ENCODE results near the gene TCP11L1. TPM values are rescaled to one million over a fixed set of nuclear protein-coding genes. Genes with fewer than 3 reads are reported as not detected.

Gene TCP11L1
- total RNA-seq, 4 donors from 2014 or later = 39.6 to 66.0 (median 58.3) TPM

DNA sequence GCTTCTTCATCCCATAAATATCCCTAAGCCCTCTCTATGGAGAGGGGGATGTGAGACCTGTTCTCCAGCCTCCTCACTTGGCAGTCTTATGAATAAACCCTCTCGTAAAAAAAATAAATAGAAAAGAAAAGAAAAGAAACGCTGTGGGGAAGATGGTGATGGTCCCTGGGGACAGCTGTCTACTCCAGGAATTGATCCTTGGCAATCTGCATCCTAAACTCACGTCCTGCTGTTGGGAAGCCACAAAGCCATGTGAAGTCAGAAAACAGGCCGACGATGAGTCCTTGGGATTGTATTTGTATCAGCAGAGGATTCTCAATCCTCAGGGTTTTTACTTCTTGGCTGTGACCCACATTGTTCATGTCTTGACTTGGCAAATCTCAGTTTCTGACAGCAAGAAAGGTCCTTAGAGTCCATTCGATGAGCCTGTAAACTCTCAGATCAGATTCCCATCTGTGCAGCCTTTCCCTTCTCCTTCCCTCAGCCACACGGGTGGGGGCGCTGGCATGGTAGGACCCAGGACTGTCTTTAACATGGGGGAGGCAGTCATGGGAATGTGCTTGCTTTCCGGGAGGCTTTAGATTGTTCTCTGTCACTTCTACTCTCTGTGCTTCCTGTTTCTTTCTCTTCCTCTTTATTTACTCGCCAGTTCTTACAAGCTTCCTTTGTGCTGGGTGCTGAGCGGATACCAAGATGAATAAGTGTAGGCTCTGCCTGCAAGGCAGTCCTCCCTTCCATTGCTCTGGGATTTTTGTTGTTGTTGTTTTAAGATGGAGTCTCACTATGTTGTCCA is 24.9 kb downstream of the TCP11L1 start:
- Histone ChIP-seq H3K27ac (replicated peaks in 1 of 4) (peak overlapping the region in 3 of 4 donors; percentile 38 to 45 (median 40)), H3K4me1 (peaks cover 0 to 41% (median 36%) of the 10 kb centered on the region in 4 donors), H3K36me3 (peaks cover 44 to 87% (median 79%) of the 10 kb centered on the region in 4 donors), H3K27me3 (no peaks in the 10 kb centered on the region), H3K9me3 (no peaks in the 10 kb centered on the region), H3K4me3 (no peak overlapping the region)
- no peak for TF ChIP-seq POLR2AphosphoS5 (IDR thresholded peaks at IDR 0.05)
- no peak for TF ChIP-seq CTCF (IDR thresholded peaks at IDR 0.05)
- no peak for TF ChIP-seq EP300 (IDR thresholded peaks at IDR 0.05)
- TF ChIP-seq POLR2A (IDR thresholded peaks at IDR 0.05; ENCODE audit: low read depth) = no peak
- WGBS = 38% methylated on average over 11 of the region's 11 CpGs
- DNase-seq (ENCODE audit: extremely low spot score) = no peak
- intact Hi-C loops (cut with DNase I) = loop anchor here (2.0 kb wide), 1 partner anchor 103 kb away; no protein-coding TSS in a partner anchor

- H3K36me3 ChIP-seq = peaks cover 44 to 87% (median 79%) of the 10 kb centered on the region in 4 donors
- H3K4me1 ChIP-seq = peaks cover 0 to 41% (median 36%) of the 10 kb centered on the region in 4 donors
- 89% methylated on average over 5 of the region's 5 CpGs for WGBS
- DNase-seq (ENCODE audit: extremely low spot score) = no peak
- peak overlapping the region in 1 of 4 donors; percentile 45 for H3K27ac ChIP-seq (replicated peaks in 1 of 4)
- TF ChIP-seq POLR2AphosphoS5 (IDR thresholded peaks at IDR 0.05) = no peak
- TF ChIP-seq EP300 (IDR thresholded peaks at IDR 0.05) = no peak
- no peak for TF ChIP-seq POLR2A (IDR thresholded peaks at IDR 0.05; ENCODE audit: low read depth)
- TF ChIP-seq CTCF (IDR thresholded peaks at IDR 0.05) = no peak
- H3K9me3 ChIP-seq = no peaks in the 10 kb centered on the region
- intact Hi-C loops (cut with DNase I) = loop anchor here (2.0 kb wide), 1 partner anchor 104 kb away; no protein-coding TSS in a partner anchor
- H3K27me3 ChIP-seq = no peaks in the 10 kb centered on the region
- no peak overlapping the region for H3K4me3 ChIP-seq
These were observed 25.5 kb downstream of the TCP11L1 start for GRCh38 chr11:33064866-33065265.

DNA sequence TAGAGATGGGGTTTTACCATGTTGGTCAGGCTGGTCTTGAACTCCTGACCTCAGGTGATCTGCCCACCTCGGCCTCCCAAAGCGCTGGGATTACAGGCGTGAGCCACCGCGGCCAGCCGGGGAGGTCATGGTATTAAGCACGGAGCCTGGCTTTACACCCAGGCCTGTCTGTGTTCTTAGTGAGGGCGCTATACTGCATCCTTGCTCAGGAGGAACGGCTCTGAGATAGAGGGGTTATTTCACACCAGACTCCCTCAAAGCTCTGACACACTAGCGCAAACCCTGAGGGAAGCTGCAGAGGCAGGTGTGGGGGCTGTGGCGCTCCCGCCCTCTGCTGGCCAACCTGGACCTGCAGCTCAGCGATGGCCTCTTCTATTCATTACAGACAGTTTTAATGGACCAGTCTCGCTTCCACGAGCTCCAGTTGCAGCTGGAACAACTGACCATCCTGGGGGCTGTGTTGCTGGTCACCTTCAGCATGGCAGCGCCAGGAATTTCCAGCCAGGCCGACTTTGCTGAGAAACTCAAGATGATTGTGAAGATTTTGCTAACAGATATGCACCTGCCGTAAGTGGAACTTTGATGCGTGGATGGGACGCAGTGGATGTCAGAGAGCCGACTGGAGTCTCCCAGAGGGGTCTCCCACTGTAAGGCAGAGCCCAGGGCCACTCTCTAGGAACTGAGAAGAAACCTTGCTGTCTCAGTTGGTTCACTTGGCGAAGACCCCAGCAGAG is 26.2 kb downstream of the TCP11L1 start:
- no peaks in the 10 kb centered on the region for H3K9me3 ChIP-seq
- H3K27me3 ChIP-seq = no peaks in the 10 kb centered on the region
- 62% methylated on average over 22 of the region's 22 CpGs for WGBS
- H3K4me3 ChIP-seq = no peak overlapping the region
- no peak for DNase-seq (ENCODE audit: extremely low spot score)
- no peak overlapping the region for H3K27ac ChIP-seq (replicated peaks in 1 of 4)
- H3K36me3 ChIP-seq = peaks cover 51 to 87% (median 79%) of the 10 kb centered on the region in 4 donors
- TF ChIP-seq POLR2A (IDR thresholded peaks at IDR 0.05; ENCODE audit: low read depth) (no peak), CTCF (IDR thresholded peaks at IDR 0.05) (peak; percentile 78 to 91 (median 81))
- H3K4me1 ChIP-seq = peaks cover 0 to 41% (median 36%) of the 10 kb centered on the region in 4 donors
- intact Hi-C loops (cut with DNase I) = loop anchor here (2.0 kb wide), 1 partner anchor 105 kb away; no protein-coding TSS in a partner anchor

DNA sequence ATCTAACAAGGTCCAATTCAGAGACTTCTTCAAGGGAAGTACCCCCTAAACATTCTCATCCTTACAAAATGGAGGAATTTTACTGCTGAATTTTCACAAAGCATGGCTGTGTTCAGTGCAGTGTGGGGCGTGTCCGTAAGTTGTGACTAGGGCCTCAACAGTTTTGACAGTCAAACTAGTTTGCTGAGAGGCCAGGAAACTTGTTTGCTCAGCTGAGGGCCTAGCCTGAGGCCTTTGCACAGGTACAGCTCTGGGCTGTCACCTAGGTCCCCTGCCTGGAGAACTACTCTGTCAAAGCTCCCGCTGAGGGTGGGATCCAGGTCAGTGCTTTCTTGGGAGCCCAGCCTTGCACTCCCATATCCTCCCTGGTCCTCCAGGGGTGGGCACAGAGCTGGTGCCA is 27.9 kb downstream of the TCP11L1 start:
- TF ChIP-seq CTCF (IDR thresholded peaks at IDR 0.05) = no peak
- TF ChIP-seq POLR2A (IDR thresholded peaks at IDR 0.05; ENCODE audit: low read depth) = no peak
- TF ChIP-seq POLR2AphosphoS5 (IDR thresholded peaks at IDR 0.05) = no peak
- TF ChIP-seq EP300 (IDR thresholded peaks at IDR 0.05) = no peak
- Histone ChIP-seq H3K4me3 (no peak overlapping the region), H3K27me3 (no peaks in the 10 kb centered on the region), H3K4me1 (peaks cover 0 to 29% (median 25%) of the 10 kb centered on the region in 4 donors), H3K36me3 (peaks cover 54 to 87% (median 79%) of the 10 kb centered on the region in 4 donors), H3K9me3 (no peaks in the 10 kb centered on the region), H3K27ac (replicated peaks in 1 of 4) (no peak overlapping the region)
- DNase-seq (ENCODE audit: extremely low spot score) = no peak
- WGBS = 89% methylated on average over 2 of the region's 3 CpGs
- intact Hi-C loops (cut with DNase I) = no loop called here
